ENCODE data around the gene HMCN1.
"Not testable (repeated sequence)": the region's sequence is repeated elsewhere in the genome, so short reads cannot be mapped to it uniquely, and the experiment has no call there.

The HMCN1 gene

DNA sequence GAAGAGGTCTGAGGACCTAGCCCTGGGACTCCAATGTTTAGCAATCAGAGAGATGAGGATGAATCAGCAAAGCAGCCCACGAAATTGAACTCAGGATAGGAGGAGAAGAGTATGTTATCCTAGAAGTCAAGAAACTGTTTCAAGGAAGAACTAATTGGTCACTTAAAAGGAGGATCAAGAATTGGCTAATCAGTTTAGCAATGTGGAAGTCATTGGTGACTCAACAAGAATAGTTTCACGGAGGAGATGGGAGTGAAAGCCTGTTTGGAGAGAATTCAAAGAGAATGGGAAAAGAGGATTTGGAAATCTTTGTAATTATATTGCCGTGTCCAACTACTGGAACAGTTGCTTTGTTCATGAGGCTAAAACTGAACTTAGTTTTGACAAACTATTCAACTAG, 7.4 kb downstream of the HMCN1 start:
- ATAC-seq: no peak

DNA sequence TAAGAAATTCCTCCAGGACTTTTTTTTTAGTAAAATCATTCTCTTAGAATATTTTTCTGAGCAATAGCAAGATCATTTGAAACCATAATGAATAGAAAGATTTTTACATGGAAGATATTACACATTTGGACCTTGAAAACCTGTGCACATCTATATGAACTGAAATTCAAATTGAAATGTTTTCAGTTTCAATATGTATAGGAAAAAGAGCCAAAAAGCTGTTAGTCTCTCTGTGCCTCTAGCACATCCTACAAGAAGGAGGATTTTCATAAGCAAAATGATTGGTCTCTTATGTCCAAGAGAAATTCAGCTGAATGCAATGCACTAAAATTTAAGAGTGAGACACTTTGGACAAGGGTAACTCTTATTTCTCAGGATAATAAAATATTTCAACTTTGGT, 8.2 kb downstream of the HMCN1 start:
- ATAC-seq: no peak

DNA sequence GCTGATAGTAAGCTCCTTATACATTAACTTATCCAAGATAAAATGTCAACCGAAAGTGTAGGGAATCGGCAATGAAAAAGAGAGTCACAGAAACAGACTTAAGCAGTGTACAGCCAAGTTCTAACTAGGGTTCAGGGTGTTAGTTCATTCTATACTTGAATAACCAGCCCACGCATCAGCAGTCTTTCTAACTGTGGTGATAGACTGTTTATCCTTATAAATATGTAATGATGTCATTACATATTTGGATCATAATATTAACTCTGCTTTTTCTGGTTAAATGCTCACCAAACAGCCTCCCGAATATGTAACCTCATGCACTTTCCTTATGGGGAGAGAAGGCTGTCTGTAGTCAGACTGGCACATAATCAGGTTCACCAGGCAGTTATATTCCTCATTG, 11.0 kb downstream of the HMCN1 start:
- ATAC-seq: no peak

DNA sequence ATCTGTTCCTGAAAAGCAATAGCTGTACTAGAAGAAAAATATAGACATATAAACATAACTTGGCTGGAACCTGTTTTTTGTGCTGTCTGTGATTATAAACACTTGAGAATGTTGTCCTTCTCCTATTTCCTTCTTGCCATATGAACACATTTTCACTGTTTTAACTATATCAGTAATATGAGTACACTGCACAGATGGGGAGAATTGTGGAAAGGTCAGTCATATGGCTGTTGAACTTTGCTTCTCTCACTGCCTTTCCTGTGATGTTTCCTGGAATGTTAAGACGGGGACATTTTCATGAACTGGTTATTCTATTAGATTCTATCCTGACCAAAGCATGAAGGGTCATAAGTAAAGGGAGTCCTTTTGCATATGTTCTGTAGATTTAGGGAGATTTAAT, 24.9 kb downstream of the HMCN1 start:
- no peak for ATAC-seq

DNA sequence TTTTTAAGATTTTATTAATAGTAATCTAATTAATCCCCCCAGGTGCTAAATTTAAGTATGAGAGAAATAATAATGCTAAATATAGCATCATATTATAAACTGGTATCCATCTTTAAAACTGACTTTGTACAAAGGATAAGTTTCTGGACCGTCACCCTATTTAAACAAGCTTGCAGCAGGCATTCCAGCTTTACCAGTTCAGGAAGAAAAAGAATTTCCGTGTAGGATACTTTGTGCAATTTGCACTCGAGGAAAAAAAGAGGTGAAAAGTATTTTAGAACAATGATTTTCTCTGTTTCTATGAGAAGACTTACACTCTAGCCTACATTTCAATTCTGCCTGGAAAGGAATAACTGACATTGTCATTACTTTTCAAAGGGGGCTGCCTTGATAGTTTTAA, 27.6 kb downstream of the HMCN1 start:
- no peak for ATAC-seq

DNA sequence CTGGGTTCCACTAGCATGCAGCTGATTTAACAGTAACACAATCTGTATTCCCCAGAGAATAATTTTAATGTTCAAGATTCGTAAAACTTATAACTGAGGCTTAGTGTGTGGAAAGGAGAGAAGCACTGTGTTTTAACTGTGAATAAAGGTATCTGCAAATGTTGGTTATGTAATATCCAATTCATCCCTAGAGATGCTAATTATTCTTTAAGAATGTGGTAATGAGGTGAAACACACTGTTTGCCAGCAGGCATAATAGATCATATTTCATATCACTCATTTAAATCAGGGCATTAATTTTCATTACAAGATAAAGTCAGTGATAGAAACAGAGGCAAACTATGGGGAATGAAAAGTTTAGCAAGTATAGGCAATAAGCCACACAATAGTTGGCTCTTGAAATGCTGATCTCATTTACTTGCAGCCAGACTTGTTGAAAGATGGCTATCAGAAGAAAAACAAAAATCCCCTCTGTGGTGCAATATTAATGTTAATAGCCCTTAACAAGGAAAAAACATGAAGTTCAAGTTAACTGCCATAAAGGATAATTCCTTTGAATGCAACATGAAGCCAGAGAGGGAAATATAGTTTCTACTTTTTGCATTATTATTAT, 33.4 kb downstream of the HMCN1 start:
- ATAC-seq: no peak

DNA sequence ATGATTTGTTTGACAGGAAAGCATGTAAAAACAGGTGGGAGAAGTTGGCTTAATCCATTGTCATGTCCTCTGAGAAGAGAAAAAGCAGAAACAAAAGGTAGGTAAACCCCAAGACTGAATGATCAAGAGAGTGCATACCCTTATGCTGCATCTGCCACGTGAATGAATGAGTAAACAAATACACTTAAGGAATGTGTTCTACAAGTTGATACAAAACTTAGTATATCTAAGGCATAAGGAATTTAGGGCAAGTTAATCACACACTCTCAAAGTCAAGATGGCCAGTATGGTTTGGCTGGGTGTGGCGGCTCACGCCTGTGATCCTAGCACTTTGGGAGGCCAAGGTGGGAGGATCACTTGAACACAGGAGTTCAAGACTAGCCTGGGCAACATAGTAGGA, 34.2 kb downstream of the HMCN1 start:
- no peak for ATAC-seq

DNA sequence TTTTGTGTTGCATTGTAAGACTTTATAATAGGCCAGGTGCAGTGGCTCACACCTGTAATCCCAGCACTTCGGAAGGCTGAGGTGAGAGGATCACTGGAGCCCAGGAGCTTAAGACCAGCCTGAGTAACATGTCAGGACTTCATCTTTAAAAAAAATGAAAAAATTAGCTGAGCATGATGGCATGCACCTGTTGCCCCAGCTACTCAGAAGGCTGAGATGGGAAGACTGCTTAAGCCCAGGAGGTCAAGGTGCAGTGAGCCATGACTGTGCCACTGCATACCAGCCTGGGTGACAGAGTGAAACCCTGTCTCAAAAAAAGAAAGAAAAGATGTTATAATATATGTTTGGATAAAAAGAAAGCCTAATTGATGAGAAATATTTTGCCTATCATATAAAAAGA, 34.9 kb downstream of the HMCN1 start:
- ATAC-seq: no peak

DNA sequence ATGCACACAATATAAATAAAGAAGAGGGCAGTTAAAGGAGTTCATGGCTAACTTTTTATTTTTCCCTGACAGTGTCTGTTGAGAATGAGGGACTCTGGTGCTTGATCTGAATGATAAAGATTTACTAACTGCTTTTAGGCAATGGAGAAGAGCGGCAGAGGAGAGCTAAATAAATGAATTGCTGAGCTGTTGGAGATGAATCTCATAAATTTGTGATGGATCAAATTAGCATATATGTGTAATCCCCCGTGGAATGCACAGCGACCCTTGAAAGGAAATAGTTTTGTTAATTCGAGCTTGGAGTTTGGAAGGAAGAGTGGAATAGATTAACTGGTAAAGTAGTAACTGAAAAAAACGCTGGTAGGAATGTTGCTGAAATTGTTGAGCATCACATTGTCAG, 40.2 kb downstream of the HMCN1 start:
- ATAC-seq: no peak

DNA sequence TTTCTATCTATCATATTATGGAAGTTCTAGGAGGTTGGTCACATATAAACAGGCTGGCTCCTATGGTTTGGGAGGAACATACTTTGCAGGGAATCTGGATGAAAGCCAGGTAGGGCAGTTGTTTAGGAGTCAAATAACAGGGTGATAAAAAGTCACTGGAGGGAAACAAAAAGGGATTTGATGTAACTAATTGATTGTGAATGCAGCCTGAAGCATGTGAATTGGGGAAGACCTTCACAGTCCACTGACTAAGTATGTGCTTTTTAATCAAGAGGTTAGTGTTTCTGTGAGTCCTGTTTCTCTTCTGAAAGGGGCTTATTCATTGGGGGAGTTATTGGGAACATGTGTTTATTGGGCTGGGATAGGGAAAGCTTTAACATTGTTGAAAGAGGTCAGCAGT, 41.3 kb downstream of the HMCN1 start:
- no peak for ATAC-seq

DNA sequence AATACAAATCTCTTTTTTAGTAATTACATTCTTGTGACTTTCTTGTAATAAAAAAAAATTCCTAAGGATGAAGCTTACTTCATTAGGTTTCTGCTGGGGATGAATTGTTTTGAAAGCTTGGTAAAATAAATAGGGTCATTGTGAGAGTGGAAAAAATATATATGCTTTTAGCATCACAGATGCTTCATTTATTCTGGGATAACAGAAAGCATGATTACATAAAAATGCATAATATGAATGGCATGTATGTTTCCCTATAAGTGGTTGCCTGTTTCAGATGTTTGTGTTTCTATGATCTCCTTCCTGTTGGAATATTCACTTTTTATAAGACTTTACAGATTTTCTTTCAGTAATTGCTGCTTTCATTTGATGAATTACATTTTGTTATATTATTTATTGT, 42.3 kb downstream of the HMCN1 start:
- no peak for ATAC-seq

DNA sequence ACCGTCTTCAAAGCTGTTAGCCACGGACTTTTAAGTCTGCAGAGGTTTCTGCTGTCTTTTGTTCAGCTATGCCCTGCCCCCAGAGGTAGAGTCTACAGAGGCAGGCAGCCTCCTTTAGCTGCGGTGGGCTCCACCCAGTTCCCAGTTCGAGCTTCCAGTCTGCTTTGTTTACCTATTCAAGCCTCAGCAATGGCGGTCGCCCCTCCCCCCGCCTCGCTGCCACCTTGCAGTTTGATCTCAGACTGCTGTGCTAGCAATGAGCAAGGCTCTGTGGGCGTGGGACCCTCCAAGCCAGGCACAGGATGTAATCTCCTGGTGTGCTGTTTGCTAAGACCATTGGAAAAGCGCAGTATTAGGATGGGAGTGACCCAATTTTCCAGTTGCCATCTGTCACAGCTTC, 49.7 kb downstream of the HMCN1 start:
- ATAC-seq: not testable (repeated sequence)

DNA sequence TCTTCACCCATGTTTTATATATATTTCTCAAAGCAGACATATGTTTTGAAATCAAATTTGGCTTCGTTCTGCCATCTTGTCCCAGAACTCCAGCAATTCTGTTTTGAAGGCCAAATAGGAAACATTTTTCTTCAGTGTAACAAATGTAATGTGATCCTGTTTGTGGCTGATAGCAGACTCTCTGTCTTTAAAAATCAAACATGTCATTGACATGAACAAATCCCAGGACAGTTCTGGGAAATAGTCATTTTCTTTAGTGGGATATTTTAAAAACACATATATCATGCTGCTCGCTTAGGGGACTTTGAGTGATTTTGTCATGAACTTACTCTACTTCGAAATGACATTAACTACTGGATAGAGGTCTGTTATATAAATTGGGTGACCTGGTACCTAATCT, 51.4 kb downstream of the HMCN1 start:
- no peak for ATAC-seq

DNA sequence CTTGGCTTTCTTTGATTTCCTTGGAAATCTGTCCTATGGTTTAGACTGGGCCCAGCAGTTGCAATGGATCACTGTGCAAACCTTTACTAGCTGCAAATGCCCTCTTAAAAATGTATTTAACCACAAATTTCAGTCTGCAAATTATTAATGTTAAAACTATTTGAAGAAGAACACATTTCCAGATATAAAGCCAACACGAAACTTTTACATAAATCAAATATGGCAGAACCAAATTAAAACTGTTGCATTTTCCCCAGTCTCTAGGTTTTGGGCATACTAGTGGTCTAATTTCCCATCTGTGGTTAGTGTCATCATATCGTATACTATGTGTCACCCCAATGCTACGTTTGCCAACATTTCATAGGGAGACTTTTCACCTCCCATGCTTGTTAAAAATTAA, 52.3 kb downstream of the HMCN1 start:
- no peak for ATAC-seq

DNA sequence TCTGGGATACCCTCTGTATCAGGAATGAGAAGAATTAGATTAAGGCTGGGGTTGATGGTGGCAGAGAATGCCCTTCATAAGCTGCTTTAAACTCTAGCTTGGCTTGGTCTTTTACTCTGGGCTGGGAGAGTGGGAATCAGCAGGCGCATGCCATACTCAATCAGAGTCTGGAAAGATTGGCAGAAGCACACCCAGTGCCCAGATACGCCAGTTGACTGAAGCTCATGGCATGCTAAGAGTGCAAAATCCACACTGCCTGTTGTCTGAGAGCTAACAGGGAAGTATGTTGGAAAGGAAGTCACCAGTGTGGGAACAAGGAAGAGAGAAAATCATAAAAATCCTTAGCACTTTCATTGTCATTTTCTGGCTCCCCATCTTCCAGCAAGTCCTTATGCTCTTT, 53.0 kb downstream of the HMCN1 start:
- ATAC-seq: no peak

DNA sequence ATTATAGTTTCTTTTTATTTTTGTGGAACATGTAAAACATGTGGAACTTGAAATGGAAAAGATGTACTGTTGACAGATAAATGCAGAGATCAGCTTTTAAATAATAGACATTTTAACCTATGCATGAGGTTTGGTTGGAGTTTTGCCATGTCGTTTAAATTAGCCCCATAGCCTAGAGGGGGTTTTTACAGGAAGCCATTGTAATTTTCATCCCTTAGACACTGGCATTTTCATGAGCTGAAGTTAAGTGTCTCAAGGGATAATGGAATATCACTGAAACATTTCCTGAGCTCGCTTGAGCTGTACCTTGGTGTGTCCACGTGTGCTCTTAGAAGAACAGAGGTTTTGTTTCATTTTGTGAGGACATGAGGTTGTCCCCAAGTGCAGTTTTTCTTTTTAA, 54.2 kb downstream of the HMCN1 start:
- ATAC-seq: no peak

DNA sequence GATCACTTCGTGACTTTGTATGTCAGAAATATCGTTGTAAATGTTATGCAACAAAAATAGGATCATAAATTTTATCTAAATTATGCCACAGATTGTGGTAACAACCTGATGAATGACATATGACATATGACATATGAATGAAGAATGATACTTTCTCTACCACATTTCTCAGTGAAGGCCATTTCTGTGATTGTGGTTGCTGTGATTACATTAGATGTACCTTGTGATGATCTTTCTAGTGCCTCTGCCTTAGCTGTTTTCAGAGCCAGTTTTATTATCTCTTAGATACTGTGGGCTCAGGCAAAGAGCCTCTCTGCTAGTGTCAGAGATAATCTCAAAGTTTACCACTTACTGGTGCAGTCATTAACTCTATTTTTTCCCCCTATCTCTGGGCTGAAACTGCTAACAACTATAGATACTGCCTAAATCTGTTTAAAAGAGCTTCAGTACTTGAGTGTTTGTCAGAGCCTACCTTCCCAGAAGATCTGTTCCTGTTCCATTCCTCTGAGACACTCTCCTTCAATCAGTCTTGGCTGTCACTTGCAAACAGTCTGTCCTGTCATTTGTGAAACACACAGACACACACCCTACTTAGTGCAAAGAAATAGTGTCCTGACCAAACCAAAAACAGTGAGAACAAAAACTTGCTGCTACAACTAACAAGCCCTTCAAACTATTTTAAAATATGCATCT, 55.5 kb downstream of the HMCN1 start:
- no peak for ATAC-seq

DNA sequence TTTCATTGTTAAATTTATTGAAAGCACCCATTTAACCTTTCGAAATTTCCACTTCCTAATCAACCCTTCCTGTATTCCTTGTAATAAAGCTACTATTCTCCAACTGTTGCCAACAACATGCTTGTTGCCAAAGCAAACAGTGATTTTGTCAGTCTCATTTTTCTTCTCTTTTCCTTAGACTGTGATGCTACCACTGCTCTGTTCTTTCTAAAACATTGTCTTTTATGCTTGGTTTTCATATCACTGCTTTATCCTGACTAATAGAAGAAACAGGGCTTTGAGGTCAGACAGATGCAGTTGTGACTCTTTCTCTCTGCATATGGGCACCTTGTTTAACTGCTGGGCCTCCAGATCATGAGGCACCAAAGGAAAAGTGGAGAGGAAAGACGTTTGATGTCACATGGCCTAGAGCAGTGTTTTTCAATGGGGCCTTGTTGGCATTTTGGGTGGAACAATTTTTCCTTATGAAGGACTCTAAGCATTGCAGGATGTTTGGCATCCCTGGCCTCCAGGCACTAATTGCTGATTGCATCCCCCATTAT, 56.1 kb downstream of the HMCN1 start:
- ATAC-seq: no peak

DNA sequence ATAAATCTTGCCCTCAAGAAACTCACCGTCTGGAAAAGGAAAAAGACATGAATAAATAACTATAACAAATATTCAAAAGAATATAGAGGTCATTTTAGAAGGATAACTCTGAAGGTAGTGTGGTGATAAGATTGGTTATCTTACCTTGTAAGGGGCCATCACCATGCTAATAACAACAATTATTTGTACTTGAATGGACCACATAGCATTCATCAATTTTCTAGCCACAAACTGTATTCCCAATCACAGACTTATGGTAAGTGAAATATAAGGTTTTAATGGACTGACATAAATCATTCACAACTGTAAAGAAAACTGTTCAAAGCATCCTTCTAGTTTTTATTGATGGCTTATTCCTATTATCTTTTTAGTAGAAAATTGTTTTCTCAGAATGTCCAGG, 57.8 kb downstream of the HMCN1 start:
- no peak for ATAC-seq

DNA sequence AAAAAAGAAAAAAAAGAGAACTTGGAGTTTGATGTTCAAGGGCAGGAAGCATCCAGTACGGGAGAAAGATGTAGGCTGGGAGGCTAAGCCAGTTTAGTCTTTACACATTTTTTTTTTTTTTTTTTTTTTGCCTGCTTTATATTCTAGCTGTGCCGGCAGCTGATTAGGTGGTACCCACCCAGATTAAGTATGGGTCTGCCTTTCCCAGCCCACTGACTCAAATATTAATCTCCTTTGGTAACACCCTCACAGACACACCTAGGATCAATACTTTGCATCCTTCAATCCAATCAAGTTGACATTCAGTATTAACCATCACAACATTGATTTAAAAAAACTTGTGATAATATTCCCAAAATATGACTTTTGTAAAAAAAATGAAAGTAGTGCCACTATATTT, 60.3 kb downstream of the HMCN1 start:
- not testable (repeated sequence) for ATAC-seq

DNA sequence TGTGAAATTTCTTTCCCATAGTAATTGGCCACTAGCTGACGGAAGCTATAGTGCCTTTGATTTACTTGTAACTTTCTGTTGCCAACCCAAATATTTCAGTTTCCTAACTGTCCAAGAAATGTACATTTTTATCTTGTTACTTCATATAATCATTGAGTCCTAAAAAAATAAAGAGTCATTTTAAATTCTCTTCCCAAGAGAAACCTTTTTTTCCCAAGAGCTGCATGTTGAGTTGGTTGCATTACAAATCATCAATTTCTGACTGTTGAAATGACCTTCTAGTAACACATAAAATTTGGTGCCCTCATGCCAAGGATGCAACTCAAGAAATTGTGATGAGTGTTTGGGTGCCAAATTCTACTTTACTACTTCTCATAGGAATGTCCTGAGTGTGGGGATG, 61.0 kb downstream of the HMCN1 start:
- no peak for ATAC-seq

DNA sequence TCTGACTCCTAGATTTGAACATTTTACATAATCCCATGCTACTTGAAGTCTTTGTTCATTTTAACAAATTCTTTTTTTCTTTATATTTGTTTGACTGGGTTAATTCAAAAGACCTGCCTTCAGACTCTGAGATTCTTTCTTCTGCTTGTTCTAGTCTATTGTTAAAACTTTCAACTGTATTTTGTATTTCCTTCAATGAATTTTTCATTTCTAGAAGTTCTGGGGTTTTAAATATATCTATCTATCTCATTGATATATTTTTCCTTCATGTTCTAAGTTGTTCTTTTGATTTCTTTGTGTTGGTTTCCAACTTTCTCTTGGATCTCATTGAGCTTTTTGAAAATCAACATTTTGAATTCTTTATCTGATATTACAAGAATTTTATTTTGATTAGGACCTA, 64.3 kb downstream of the HMCN1 start:
- no peak for ATAC-seq

DNA sequence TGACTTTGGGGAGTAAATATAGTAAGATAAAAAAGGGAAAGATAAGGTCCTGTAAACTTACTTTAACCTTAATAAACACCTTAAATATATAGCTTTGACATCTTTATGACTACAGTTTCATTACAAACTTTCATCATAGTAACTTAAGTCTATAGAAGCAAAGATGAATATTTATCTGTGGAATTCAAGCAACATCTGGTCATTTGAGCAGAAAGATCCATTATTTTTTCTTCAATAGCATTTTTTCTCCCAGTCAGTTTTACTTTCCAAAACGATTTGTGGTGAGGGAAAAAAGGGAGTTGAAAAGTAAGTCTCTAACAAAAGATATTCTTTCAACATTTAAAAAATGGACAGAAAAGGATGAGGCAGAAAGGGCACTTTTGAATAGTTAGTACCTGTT, 69.0 kb downstream of the HMCN1 start:
- no peak for ATAC-seq

DNA sequence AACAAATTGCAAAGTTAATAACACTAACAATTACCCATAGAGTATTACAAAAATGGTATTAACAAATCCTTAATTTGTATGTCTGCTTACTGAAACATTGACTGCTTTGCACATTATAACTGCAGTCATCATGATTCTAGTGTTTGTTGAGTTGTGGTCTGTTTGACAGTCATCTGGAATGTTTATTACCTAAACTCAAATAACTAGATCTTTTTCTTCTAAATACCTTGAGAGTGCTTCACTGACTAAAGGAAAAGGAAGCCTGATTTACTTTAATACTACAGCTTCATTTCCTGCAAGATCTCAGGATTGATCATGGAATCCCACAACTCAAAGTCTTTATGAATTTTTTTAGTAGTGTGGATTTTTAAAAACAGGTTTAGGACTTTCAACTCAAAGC, 70.0 kb downstream of the HMCN1 start:
- ATAC-seq: no peak

DNA sequence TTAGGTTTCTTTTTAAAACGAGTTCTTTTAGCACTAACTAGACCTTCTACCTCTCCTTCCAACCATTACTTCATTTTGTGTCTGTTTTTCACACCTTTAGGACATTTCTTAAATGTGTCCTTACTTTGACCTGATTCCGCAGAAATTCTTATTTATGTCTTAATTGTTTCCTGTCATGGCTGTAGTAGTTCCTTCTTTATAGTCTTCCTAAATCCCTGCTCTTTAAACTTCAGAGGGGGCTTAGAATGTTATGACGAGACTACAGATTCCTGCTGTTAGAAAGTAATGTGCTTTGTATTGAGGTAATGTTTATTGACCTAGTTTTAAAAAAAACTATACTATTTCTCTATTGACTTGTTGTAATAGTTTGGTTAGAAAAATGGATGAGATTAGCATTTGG, 70.4 kb downstream of the HMCN1 start:
- ATAC-seq: no peak
